Endothelial cell of umbilical vein (primary cell): ENCODE data around the gene PHLPP2. TPM values are rescaled to one million over a fixed set of nuclear protein-coding genes. Genes with fewer than 3 reads are reported as not detected.

Experiments
- BruUV-seq: library from RNA; stranded (reverse); fragments of 400-500 nt; replicated peaks from 2 replicates; lab custom pipeline; 2021; lab: Mats Ljungman, UMichigan
- CTCF ChIA-PET: fragments of 300-600, 350-600 bp; sonication (Branson Sonifier 250); formaldehyde crosslinking; loops from one replicate; lab custom pipeline; 2021; ENCODE audit warnings: antibody characterized with exemption, inconsistent platforms; lab: Charles Lee
- POLR2A ChIA-PET: fragments of 300-600, 350-600 bp; sonication (Branson Sonifier 250); formaldehyde crosslinking; loops from one replicate; lab custom pipeline; 2021; ENCODE audit warnings: antibody characterized with exemption, inconsistent platforms; lab: Charles Lee
- DNase-seq: peaks from one replicate; pipeline ENCODE4 v3.0.0-alpha.2; 2011; ENCODE audit warnings: low read depth, low spot score
- FAIRE-seq: peaks from 2 replicates; lab custom pipeline; 2011; peaks lifted over from hg19 to GRCh38; lab: Jason Lieb, UNC
- H2AFZ ChIP-seq: 2 replicates; pipeline ENCODE4 v1.6.0; 2012; ENCODE audit warnings: low read depth, low read length, control low read depth, inconsistent platforms
- H3K27ac ChIP-seq: 2 replicates; pipeline ENCODE4 v1.5.1; 2011; ENCODE audit warnings: low read depth, mild to moderate bottlenecking, control low read depth, low read length, moderate library complexity; ENCODE audit not compliant: insufficient read depth
- H3K27me3 ChIP-seq, 2 experiments: 2 replicates each; pipeline versions ENCODE4 v1.6.0 to v1.6.1; 2011; ENCODE audit warnings: low read length in 2 of 2, mixed read lengths in 1 of 2; ENCODE audit not compliant: control insufficient read depth in 2 of 2, insufficient read depth in 2 of 2
- H3K36me3 ChIP-seq, 2 experiments: 2 replicates in 1 of 2; 3 replicates in 1 of 2; pipeline ENCODE4 v1.5.1; 2011; ENCODE audit warnings: low read length in 2 of 2, mild to moderate bottlenecking in 1 of 2, moderate library complexity in 1 of 2; ENCODE audit not compliant: control insufficient read depth in 2 of 2, insufficient read depth in 2 of 2; ENCODE audit errors: extremely low read depth in 1 of 2
- H3K4me1 ChIP-seq: 3 replicates; pipeline ENCODE4 v1.5.1; 2011; ENCODE audit warnings: mild to moderate bottlenecking, low read length; ENCODE audit not compliant: control insufficient read depth, insufficient read depth; ENCODE audit errors: extremely low read depth
- H3K4me2 ChIP-seq: 2 replicates; pipeline ENCODE4 v1.6.1; 2011; ENCODE audit warnings: low read length, control low read depth, mixed read lengths; ENCODE audit not compliant: insufficient read depth
- H3K4me3 ChIP-seq, 3 experiments: fragments of 200-600 bp in 1 of 3; sonication (generic), shearing (Covaris generic) in 1 of 3; replicated peaks in 1 of 3; 2 replicates each; pipeline ENCODE4 v1.5.1; 2011 to 2016; ENCODE audit warnings: control low read depth in 3 of 3, low read length in 3 of 3, mild to moderate bottlenecking in 2 of 3, inconsistent platforms in 1 of 3, low read depth in 1 of 3, moderate library complexity in 1 of 3; ENCODE audit not compliant: insufficient read depth in 1 of 3
- H3K79me2 ChIP-seq: 2 replicates; pipeline ENCODE4 v1.6.0; 2012; ENCODE audit warnings: low read length, inconsistent platforms; ENCODE audit not compliant: control insufficient read depth, insufficient read depth
- H3K9ac ChIP-seq: replicated peaks from 2 replicates; pipeline ENCODE3; 2011; ENCODE audit warnings: low read length, control low read depth; ENCODE audit not compliant: insufficient read depth; ENCODE audit errors: extremely low read depth
- H3K9me1 ChIP-seq: replicated peaks from 3 replicates; pipeline ENCODE4 v1.6.0; 2011; ENCODE audit warnings: mild to moderate bottlenecking, low read length; ENCODE audit not compliant: control insufficient read depth, insufficient read depth; ENCODE audit errors: extremely low read depth
- H3K9me3 ChIP-seq: replicated peaks from 2 replicates; pipeline ENCODE4 v1.5.1; 2012; ENCODE audit warnings: low read length, inconsistent platforms; ENCODE audit not compliant: control insufficient read depth, insufficient read depth
- H4K20me1 ChIP-seq: replicated peaks from 2 replicates; pipeline ENCODE3; 2011; ENCODE audit warnings: mild to moderate bottlenecking, low read length; ENCODE audit not compliant: control insufficient read depth, insufficient read depth; ENCODE audit errors: extremely low read depth
- EZH2 ChIP-seq: IDR thresholded peaks from 2 replicates; pipeline ENCODE4 v1.6.1; 2012; ENCODE audit warnings: borderline replicate concordance, low read depth, mild to moderate bottlenecking, moderate library complexity, low read length, inconsistent platforms; ENCODE audit not compliant: severe bottlenecking
- GATA2 ChIP-seq: IDR thresholded peaks from 2 replicates; pipeline ENCODE4 v1.7.0; 2011; ENCODE audit warnings: low read depth, mild to moderate bottlenecking, moderate library complexity, mixed read lengths, low read length; ENCODE audit not compliant: insufficient read length, insufficient read depth
- JUN ChIP-seq: IDR thresholded peaks from 2 replicates; pipeline ENCODE4 v1.6.1; 2011; ENCODE audit warnings: borderline replicate concordance, low read depth; ENCODE audit not compliant: insufficient read length, insufficient read depth
- MYC ChIP-seq: IDR thresholded peaks from one replicate; pipeline ENCODE4 v1.6.1; 2011; ENCODE audit warnings: mild to moderate bottlenecking, low read depth, low read length
- POLR2A ChIP-seq: IDR thresholded peaks from 2 replicates; pipeline ENCODE4 v1.6.1; 2012; ENCODE audit warnings: low read depth, mild to moderate bottlenecking, control low read depth, low read length
- POLR2AphosphoS5 ChIP-seq: IDR thresholded peaks from 2 replicates; pipeline ENCODE4 v1.6.1; 2012; ENCODE audit warnings: low read depth, mild to moderate bottlenecking, control low read depth, low read length, moderate library complexity; ENCODE audit not compliant: insufficient read depth
- dilution Hi-C: fragments of 300-500 bp; cut with MboI; formaldehyde crosslinking; loops from one replicate; pipeline ENCODE4 v1.15.0; 2019; ENCODE audit warnings: low sequenced_read_pairs; ENCODE audit not compliant: extremely low pct_ligation_motif_present
- intact Hi-C: fragments of 100-400 bp; cut with micrococcal nuclease; formaldehyde crosslinking; loops from one replicate; pipeline ENCODE4 v1.10.0; 2022
- polyA plus RNA-seq, 4 experiments: library from polyadenylated mRNA; depleted of rRNA in 3 of 4; stranded (reverse) in 3 of 4; unstranded in 1 of 4; fragments of >200 nt; gene quantifications; 2 replicates each; pipeline versions ENCODE4 v1.2.1 to v1.2.3, GENCODE V29; 2011 to 2012; ENCODE audit warnings: missing spikeins in 1 of 4
- total RNA-seq: library from RNA; stranded (reverse); gene quantifications from 2 replicates; pipeline ENCODE4 v1.2.3, GENCODE V29; 2021
- TF ChIP-seq, protein P1 (sequence below): IDR thresholded peaks from 2 replicates; pipeline ENCODE4 v1.6.1; 2011; ENCODE audit not compliant: insufficient read depth, insufficient read length
- TF ChIP-seq, protein P2 (sequence below), 2 donors: IDR thresholded peaks; 1 replicate in 1 of 2; 2 replicates in 1 of 2; pipeline ENCODE4 v1.5.1; 2011; ENCODE audit warnings: low read length in 2 of 2, mild to moderate bottlenecking in 2 of 2, moderate library complexity in 2 of 2, control low read depth in 1 of 2, inconsistent platforms in 1 of 2, low read depth in 1 of 2; ENCODE audit not compliant: insufficient read depth in 1 of 2; ENCODE audit errors: extremely low read depth in 1 of 2

The PHLPP2 gene
- total and polyA plus RNA-seq, 2 donors (not counting 3 experiments of a cell fraction or from before 2014, with no cell fraction given), result 4.1 to 8.0 TPM

DNA sequence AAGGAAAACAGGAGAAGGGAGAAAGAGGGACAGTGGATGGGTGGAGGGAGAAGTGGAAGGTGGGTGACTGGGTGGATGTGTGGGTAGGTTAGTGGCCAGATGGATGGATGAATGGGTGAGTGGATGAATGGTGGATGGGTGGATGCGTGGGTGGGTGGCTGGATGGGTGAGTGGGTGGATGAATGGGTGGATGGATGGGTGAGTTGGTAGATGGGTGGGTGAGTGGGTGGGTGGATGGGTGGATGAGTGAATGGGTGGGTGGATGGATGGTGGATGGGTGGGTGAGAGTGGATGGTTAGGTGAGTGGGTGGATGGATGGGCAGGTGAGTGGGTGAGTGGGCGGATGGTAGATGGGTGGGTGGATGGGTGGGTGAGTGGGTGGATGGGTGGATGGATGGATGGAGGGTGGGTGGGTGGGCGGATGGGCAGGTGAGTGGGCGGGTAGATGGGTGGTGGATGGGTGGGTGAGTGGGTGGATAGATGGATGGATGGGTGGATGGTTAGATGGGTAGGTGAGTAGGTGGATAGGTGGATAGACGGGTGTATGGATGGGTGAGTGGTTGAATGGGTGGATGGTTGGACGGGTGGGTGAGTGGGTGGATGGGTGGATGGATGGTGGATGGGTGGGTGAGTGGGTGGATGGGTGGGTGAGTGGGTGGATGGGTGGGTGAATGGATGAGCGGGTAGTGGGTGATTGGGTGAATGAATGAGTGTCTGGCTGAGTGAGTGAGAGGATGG is 99.2 kb downstream of the PHLPP2 start:
- Histone ChIP-seq H3K79me2 (no peaks in the 10 kb centered on the region), H2AFZ (no peak overlapping the region), H3K27ac (no peak overlapping the region), H3K9me1 (no peaks in the 10 kb centered on the region), H3K4me3 (no peak overlapping the region), H3K4me2 (no peak overlapping the region), H3K4me1 (peaks cover 2% of the 10 kb centered on the region), H4K20me1 (no peaks in the 10 kb centered on the region), H3K9me3 (no peaks in the 10 kb centered on the region), H3K36me3 (no peaks in the 10 kb centered on the region), H3K27me3 (peaks cover 13 to 28% of the 10 kb centered on the region in 2 experiments), H3K9ac (no peak overlapping the region)
- no peak for DNase-seq
- no peak for FAIRE-seq
- TF ChIP-seq POLR2AphosphoS5, result no peak
- TF ChIP-seq POLR2A, result no peak
- TF ChIP-seq, protein P1, sequence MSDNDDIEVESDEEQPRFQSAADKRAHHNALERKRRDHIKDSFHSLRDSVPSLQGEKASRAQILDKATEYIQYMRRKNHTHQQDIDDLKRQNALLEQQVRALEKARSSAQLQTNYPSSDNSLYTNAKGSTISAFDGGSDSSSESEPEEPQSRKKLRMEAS, result no peak
- TF ChIP-seq GATA2, result no peak
- no peak for TF ChIP-seq JUN
- TF ChIP-seq EZH2, result no peak
- intact Hi-C loops (no loop called here), dilution Hi-C loops (no loop called here)
- BruUV-seq, result no TSS peak
- CTCF ChIA-PET, result no interaction called here
- POLR2A ChIA-PET, result no interaction called here

DNA sequence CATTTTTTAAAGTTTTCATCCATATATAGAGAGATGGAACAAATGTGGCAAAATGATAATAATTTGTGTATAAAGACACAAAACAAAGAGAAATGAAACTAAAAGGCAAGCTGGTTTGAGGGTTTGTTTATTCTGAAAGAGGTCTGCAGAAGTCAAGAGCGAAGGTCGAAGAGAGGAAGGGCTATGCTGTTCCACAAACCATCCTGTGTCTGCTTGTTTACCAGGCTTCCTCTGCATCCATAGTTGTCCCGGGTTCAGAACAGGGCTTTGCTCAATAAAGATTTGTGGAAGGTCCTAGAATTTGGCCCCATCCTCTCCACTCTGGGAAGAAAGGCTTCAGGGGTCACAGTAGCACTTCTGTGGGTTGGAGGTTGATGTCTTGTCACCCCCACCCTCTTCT is 100.9 kb downstream of the PHLPP2 start:
- CTCF ChIA-PET, result interaction anchor here (2.5 kb wide), 1 partner anchor 12 kb away, joined by 14 read pairs; no protein-coding TSS in a partner anchor
- TF ChIP-seq MYC (no peak), POLR2AphosphoS5 (no peak), JUN (no peak), GATA2 (no peak)
- TF ChIP-seq, protein P2, sequence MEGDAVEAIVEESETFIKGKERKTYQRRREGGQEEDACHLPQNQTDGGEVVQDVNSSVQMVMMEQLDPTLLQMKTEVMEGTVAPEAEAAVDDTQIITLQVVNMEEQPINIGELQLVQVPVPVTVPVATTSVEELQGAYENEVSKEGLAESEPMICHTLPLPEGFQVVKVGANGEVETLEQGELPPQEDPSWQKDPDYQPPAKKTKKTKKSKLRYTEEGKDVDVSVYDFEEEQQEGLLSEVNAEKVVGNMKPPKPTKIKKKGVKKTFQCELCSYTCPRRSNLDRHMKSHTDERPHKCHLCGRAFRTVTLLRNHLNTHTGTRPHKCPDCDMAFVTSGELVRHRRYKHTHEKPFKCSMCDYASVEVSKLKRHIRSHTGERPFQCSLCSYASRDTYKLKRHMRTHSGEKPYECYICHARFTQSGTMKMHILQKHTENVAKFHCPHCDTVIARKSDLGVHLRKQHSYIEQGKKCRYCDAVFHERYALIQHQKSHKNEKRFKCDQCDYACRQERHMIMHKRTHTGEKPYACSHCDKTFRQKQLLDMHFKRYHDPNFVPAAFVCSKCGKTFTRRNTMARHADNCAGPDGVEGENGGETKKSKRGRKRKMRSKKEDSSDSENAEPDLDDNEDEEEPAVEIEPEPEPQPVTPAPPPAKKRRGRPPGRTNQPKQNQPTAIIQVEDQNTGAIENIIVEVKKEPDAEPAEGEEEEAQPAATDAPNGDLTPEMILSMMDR (IDR thresholded peaks at IDR 0.05; ENCODE audit: extremely low read depth in 1 of 2, insufficient read depth in 1 of 2, low read depth in 1 of 2, low read length in 2 of 2), result no peak

More for the DNA sequence above, 100.9 kb downstream of the PHLPP2 start:
- Histone ChIP-seq H3K27ac (no peak overlapping the region), H3K9me1 (no peaks in the 10 kb centered on the region), H3K4me1 (peaks cover 2% of the 10 kb centered on the region), H3K4me2 (no peak overlapping the region), H3K9ac (no peak overlapping the region), H2AFZ (no peak overlapping the region), H4K20me1 (no peaks in the 10 kb centered on the region), H3K27me3 (peaks cover 13 to 28% of the 10 kb centered on the region in 2 experiments), H3K36me3 (no peaks in the 10 kb centered on the region), H3K79me2 (no peaks in the 10 kb centered on the region), H3K4me3 (no peak overlapping the region), H3K9me3 (no peaks in the 10 kb centered on the region)
- BruUV-seq, result no TSS peak
- POLR2A ChIA-PET, result no interaction called here
- DNase-seq, result no peak
- dilution Hi-C loops (no loop called here), intact Hi-C loops (no loop called here)
- FAIRE-seq, result no peak
